GM10248 (cell line): ENCODE data around the gene IRGQ.

Experiments
- CTCF ChIA-PET: fragments of 300-600 bp; sonication (Branson Sonifier 250); formaldehyde crosslinking; extraction: SDS; loops from one replicate; lab custom pipeline; 2021; ENCODE audit warnings: antibody characterized with exemption; lab: Yijun Ruan, JAX
- POLR2A ChIA-PET: fragments of 350-650 bp; sonication (Branson Sonifier 250); formaldehyde crosslinking; extraction: SDS; loops from one replicate; lab custom pipeline; 2020; ENCODE audit warnings: antibody characterized with exemption; lab: Yijun Ruan, JAX
- DNase-seq: peaks from one replicate; pipeline ENCODE4 v3.0.0; 2012; ENCODE audit errors: extremely low spot score
- TF ChIP-seq, protein P1 (sequence below): IDR thresholded peaks from 2 replicates; pipeline ENCODE4 v1.5.1; 2012; ENCODE audit warnings: mild to moderate bottlenecking, low read depth; ENCODE audit errors: extremely low read depth, missing control alignments, control extremely low read depth

IRGQ gene

DNA sequence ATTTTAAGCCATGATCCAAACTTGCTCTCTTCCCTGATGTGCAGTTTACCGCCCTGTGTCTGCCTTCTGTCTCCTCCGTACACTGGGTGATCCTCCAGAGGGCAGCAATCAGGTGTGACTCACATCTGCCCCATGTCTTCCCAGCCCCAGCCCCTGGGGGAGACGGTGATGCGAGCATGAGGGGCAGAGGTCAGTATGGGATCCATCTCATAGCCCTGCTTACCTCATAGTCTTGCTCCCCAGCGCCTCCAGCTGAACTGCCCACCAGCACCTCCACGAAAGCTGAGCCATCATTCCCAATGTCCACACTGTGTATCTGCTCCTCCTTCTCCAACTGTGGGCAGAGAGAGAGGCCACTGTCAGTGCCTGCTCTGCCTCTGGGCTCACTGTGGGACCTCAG, 35.2 kb downstream of the IRGQ start:
- DNase-seq: no peak
- CTCF ChIA-PET: interaction anchor here (1.2 to 9.5 kb wide), 2 partner anchors 13 to 50 kb away, joined by 3 to 97 read pairs; partner anchors contain the start of genes PINLYP and XRCC1

DNA sequence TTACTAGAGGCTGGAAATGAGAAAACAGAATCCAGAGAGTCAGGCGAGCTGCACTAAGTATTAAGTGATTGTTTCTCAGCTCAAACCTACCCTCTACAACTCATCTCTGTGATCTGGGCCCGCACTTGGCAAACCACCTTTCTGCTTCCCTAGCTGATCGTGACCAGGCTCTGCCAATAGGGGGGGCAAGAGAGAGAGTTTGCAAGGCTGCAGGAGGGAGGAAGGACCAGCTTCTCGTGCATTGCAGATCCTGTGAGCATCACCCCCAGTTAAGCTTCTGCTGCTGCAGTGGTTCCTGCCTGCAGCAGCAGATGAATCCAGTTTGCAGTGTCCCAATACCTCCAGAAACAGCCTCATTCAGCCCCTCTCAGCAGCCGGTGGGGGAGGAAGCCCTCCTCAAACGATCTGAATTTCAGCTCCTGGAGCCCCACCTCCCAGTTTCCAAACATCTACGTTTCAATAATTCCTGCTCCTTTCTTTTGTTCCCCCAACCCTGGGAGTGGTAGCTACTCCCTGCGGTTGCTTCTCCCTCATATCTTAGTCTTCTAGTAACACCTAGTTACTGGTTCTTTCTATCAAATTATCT, 40.7 kb downstream of the IRGQ start:
- peak; percentile 80 for DNase-seq
- TF ChIP-seq, protein P1, sequence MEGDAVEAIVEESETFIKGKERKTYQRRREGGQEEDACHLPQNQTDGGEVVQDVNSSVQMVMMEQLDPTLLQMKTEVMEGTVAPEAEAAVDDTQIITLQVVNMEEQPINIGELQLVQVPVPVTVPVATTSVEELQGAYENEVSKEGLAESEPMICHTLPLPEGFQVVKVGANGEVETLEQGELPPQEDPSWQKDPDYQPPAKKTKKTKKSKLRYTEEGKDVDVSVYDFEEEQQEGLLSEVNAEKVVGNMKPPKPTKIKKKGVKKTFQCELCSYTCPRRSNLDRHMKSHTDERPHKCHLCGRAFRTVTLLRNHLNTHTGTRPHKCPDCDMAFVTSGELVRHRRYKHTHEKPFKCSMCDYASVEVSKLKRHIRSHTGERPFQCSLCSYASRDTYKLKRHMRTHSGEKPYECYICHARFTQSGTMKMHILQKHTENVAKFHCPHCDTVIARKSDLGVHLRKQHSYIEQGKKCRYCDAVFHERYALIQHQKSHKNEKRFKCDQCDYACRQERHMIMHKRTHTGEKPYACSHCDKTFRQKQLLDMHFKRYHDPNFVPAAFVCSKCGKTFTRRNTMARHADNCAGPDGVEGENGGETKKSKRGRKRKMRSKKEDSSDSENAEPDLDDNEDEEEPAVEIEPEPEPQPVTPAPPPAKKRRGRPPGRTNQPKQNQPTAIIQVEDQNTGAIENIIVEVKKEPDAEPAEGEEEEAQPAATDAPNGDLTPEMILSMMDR: peak; percentile 88
- ChIA-PET POLR2A (no interaction called here), CTCF (interaction anchor here (0.7 to 9.5 kb wide), 36 partner anchors 8 to 254 kb away, joined by 3 to 97 read pairs (median 5); partner anchors contain the start of genes IRGQ, PINLYP, XRCC1 and ZNF575)

More for the DNA sequence above, 35.2 kb downstream of the IRGQ start:
- POLR2A ChIA-PET: no interaction called here
- TF ChIP-seq, protein P1: no peak

DNA sequence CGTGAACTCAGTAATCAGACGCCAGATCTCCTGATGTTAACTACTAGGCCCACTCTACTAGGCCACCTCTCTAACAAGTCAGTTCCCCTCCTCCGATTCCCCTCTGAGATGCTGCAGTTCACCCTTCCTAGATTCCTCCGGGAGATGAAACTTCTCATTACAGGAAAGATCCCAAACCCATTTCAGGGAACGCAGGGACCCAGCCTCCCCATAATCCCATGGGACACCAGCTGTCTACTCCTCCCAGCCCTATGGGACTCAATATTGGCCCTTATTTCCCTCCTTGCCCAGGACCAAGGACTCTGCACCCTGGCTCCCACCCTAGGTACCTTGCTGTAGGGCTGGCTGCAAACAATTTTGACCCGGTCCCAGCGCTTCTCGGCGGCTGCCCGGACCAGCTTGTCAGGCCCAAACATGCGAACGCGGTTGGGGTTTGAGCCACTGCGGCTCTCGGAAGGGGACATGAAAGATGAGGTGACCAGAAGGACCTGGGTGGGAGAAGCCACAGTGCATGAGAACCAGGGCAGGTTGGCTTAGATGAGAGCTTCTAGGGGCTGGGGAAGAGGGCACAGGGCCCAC, 41.5 kb downstream of the IRGQ start:
- ChIA-PET CTCF (interaction anchor here (0.9 to 9.5 kb wide), 29 partner anchors 10 to 255 kb away, joined by 3 to 97 read pairs (median 5); partner anchors contain the start of genes IRGQ, PINLYP, XRCC1 and ZNF575), POLR2A (no interaction called here)
- TF ChIP-seq, protein P1: no peak
- no peak for DNase-seq

DNA sequence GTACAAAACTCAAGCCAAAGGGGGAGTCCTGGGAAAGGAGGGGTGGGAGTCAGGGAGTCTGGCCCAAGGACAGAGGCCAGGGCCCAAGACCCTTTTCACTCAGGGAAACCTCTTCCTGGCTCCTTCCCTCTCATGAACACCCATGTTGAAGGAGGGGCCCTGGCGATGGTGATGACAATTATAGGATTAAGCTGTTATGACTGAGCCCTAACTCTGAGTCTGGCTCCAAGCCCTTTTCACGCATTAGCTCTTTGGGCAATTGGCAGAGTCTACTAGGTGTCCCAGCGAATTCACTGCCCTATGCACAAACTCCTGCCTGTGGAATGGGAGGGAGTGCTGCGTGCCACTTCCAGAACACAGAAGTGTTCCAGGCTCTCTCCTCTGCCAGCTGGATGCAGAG, 42.3 kb downstream of the IRGQ start:
- ChIA-PET CTCF (interaction anchor here (3.1 to 9.5 kb wide), 4 partner anchors 18 to 41 kb away, joined by 13 to 97 read pairs (median 70); partner anchors contain the start of genes IRGQ, PINLYP, XRCC1 and ZNF575), POLR2A (no interaction called here)
- TF ChIP-seq, protein P1: no peak
- DNase-seq: no peak

DNA sequence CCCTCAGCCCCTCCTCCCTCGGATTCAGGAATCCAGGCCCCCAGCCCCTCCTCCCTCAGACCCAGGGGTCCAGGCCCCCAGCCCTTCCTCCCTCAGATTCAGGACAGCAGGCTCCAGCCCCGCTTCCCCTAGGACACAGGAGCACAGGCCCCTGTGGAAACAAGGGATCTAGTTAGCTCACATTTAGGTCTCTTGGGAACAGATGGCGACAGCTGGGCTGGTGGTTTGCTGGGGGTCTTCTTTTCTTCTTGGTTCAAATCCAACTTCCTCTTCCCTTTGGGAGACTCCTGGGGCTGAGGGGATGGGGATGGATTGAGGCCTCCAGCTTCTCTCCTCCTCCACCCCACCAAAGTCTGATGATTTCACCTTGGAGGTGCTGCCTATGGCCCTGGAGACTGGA, 43.3 kb downstream of the IRGQ start:
- ChIA-PET CTCF (interaction anchor here (5.2 to 9.5 kb wide), 3 partner anchors 17 to 42 kb away, joined by 60 to 97 read pairs (median 79); partner anchors contain the start of genes IRGQ, PINLYP, XRCC1 and ZNF575), POLR2A (no interaction called here)
- DNase-seq: no peak
- TF ChIP-seq, protein P1: no peak

DNA sequence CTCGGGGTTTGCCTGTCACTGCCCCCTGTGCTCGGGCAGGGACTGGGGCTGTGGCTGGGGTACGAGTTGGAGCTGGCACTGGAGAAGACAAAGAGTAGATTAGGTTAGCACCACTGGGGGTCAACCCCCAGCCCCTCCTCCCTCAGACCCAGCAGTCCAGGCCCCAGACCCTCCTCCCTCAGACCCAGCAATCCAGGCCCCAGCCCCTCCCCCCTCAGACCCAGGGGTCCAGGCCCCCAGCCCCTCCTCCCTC, 43.8 kb downstream of the IRGQ start:
- POLR2A ChIA-PET: no interaction called here
- CTCF ChIA-PET: interaction anchor here (5.2 to 9.5 kb wide), 3 partner anchors 17 to 43 kb away, joined by 60 to 97 read pairs (median 79); partner anchors contain the start of genes IRGQ, PINLYP, XRCC1 and ZNF575
- TF ChIP-seq, protein P1: no peak
- DNase-seq: no peak
